Heart right ventricle (tissue), 12 donors: ENCODE data around the gene SPRYD4. TPM values are rescaled to one million over a fixed set of nuclear protein-coding genes. Genes with fewer than 3 reads are reported as not detected.

Source experiments
- polyA plus RNA-seq, 2 donors: library from polyadenylated mRNA; stranded (reverse); fragments of 200-250 nt; gene quantifications; one replicate each; pipeline ENCODE4 v1.2.3, GENCODE V29; 2013
- total RNA-seq, 10 donors: library from RNA; stranded (reverse); fragmentation: NEBNext Ultra II Directional in 3 of 10; extraction: Animal tissue kit (Norgen Biotek cat#: 25700) in 3 of 10; gene quantifications; one replicate each; pipeline versions ENCODE4 v1.2.1 to v1.2.4, GENCODE V29; 2021 to 2023
- donor health status: ischemic (EF 13 %, LVEDD 7.1; RV severe dilation, severe dysfunction).
- donor health status: healthy with polysubstance abuse.
- donor health status: DM: no; HTN: yes; CAD: no.
- donor health status: DM: no; HTN: no; CAD: no.
- donor health status: ischemic (EF 25% LVEDD 6.9; RV normal size, moderate dysfunction).
- donor health status: ischemic (EF 25% LVEDD 5.7; RV mildly dilated, moderate dysfunction).
- donor health status: healthy.
- donor health status: nonischemic (EF 11% LVEDD 7.7; RV severe dilation, severe dysfunction).
- donor health status: DM: yes; HTN: yes; CAD: no.
- donor health status: PGD.
- donor health status: ischemic (EF 29% LVEDD 5.4; RV normal size, mild dysfunction).
- donor health status: nonischemic (EF 23%, LVEDD 6.1; RV moderate dilation, normal function).

The SPRYD4 gene
- total and polyA plus RNA-seq, 12 donors, result 1.9 to 5.0 (median 4.1) TPM

Other genes starting within 250 kb of the SPRYD4 start
- gene RNF41, start 246.7 kb upstream of the SPRYD4 start, total RNA-seq, result 10 to 100 TPM; 43.6 to 66.3 (median 47.0) TPM
- 10 to 100 TPM in 1 of 2 donors, 1 to 10 TPM in 1; 7.0 to 27.0 TPM for gene RNF41, start 246.7 kb upstream of the SPRYD4 start, polyA plus RNA-seq
- 10 to 100 TPM; 16.2 to 25.3 (median 20.4) TPM for gene NABP2, start 244.2 kb upstream of the SPRYD4 start, total RNA-seq
- 10 to 100 TPM; 13.5 to 27.7 TPM for gene NABP2, start 244.2 kb upstream of the SPRYD4 start, polyA plus RNA-seq
- not detected for gene SLC39A5, start 238.5 kb upstream of the SPRYD4 start, total RNA-seq
- under 1 TPM; 0.20 to 0.59 TPM for gene SLC39A5, start 238.5 kb upstream of the SPRYD4 start, polyA plus RNA-seq
- 10 to 100 TPM; 22.2 to 30.9 (median 26.5) TPM for gene ANKRD52, start 210.2 kb upstream of the SPRYD4 start, total RNA-seq
- gene ANKRD52, start 210.2 kb upstream of the SPRYD4 start, polyA plus RNA-seq, result 10 to 100 TPM; 10.2 to 10.8 TPM
- gene COQ10A, start 201.6 kb upstream of the SPRYD4 start, total RNA-seq, result 100 to 1,000 TPM in 9 of 10 donors, 10 to 100 TPM in 1; 55.5 to 258 (median 147) TPM
- gene COQ10A, start 201.6 kb upstream of the SPRYD4 start, polyA plus RNA-seq, result 100 to 1,000 TPM; 101 to 245 TPM
- 100 to 1,000 TPM; 601 to 991 (median 877) TPM for gene CS, start 168.2 kb upstream of the SPRYD4 start, total RNA-seq
- 100 to 1,000 TPM; 154 to 192 TPM for gene CS, start 168.2 kb upstream of the SPRYD4 start, polyA plus RNA-seq
- gene CNPY2, start 152.6 kb upstream of the SPRYD4 start, total RNA-seq, result 10 to 100 TPM; 22.3 to 51.0 (median 38.7) TPM
- gene CNPY2, start 152.6 kb upstream of the SPRYD4 start, polyA plus RNA-seq, result 10 to 100 TPM; 76.2 to 88.2 TPM
- 10 to 100 TPM; 23.6 to 64.4 (median 38.1) TPM for gene PAN2, start 134.6 kb upstream of the SPRYD4 start, total RNA-seq
- 10 to 100 TPM; 20.6 to 85.3 TPM for gene PAN2, start 134.6 kb upstream of the SPRYD4 start, polyA plus RNA-seq
- under 1 TPM in 5 of 10 donors, not detected in 5; 0.23 to 0.57 (median 0.44) TPM for gene IL23A, start 129.7 kb upstream of the SPRYD4 start, total RNA-seq
- gene IL23A, start 129.7 kb upstream of the SPRYD4 start, polyA plus RNA-seq, result under 1 TPM in 1 of 2 donors, not detected in 1; 0.20 TPM
- 100 to 1,000 TPM in 1 of 10 donors, 10 to 100 TPM in 9; 30.8 to 107 (median 38.7) TPM for gene STAT2, start 108.5 kb upstream of the SPRYD4 start, total RNA-seq
- 10 to 100 TPM; 16.9 to 52.6 TPM for gene STAT2, start 108.5 kb upstream of the SPRYD4 start, polyA plus RNA-seq
- not detected for gene APOF, start 105.7 kb upstream of the SPRYD4 start, total RNA-seq
- gene APOF, start 105.7 kb upstream of the SPRYD4 start, polyA plus RNA-seq, result not detected
- 1 to 10 TPM; 1.0 to 5.2 (median 2.0) TPM for gene TIMELESS, start 19.2 kb upstream of the SPRYD4 start, total RNA-seq
- gene TIMELESS, start 19.2 kb upstream of the SPRYD4 start, polyA plus RNA-seq, result 1 to 10 TPM; 2.3 to 2.7 TPM
- gene MIP, start 13.9 kb upstream of the SPRYD4 start, total RNA-seq, result under 1 TPM in 2 of 10 donors, not detected in 8; 0.09 to 0.30 TPM
- gene MIP, start 13.9 kb upstream of the SPRYD4 start, polyA plus RNA-seq, result not detected
- gene GLS2, start 19.6 kb downstream of the SPRYD4 start, total RNA-seq, result 1 to 10 TPM in 2 of 10 donors, under 1 TPM in 8; 0.19 to 1.4 (median 0.52) TPM
- under 1 TPM; 0.22 to 0.59 TPM for gene GLS2, start 19.6 kb downstream of the SPRYD4 start, polyA plus RNA-seq
- 10 to 100 TPM; 24.5 to 39.6 (median 31.5) TPM for gene RBMS2, start 53.2 kb downstream of the SPRYD4 start, total RNA-seq
- 10 to 100 TPM in 1 of 2 donors, 1 to 10 TPM in 1; 6.4 to 13.5 TPM for gene RBMS2, start 53.2 kb downstream of the SPRYD4 start, polyA plus RNA-seq
- gene BAZ2A, start 161.7 kb downstream of the SPRYD4 start, total RNA-seq, result 10 to 100 TPM; 28.7 to 58.7 (median 42.6) TPM
- gene BAZ2A, start 161.7 kb downstream of the SPRYD4 start, polyA plus RNA-seq, result 10 to 100 TPM in 1 of 2 donors, 1 to 10 TPM in 1; 8.8 to 52.4 TPM
- 1,000 to 10,000 TPM; 2,092 to 3,612 (median 3,330) TPM for gene ATP5F1B, start 177.4 kb downstream of the SPRYD4 start, total RNA-seq
- 1,000 to 10,000 TPM; 1,003 to 1,981 TPM for gene ATP5F1B, start 177.4 kb downstream of the SPRYD4 start, polyA plus RNA-seq
- 100 to 1,000 TPM in 9 of 10 donors, 10 to 100 TPM in 1; 100.0 to 139 (median 110) TPM for gene PTGES3, start 219.7 kb downstream of the SPRYD4 start, total RNA-seq
- gene PTGES3, start 219.7 kb downstream of the SPRYD4 start, polyA plus RNA-seq, result 10 to 100 TPM; 43.7 to 92.3 TPM